Medulla oblongata (tissue), 1 donor: ENCODE measurements around the gene HSDL1.
"Not testable (repeated sequence)": the region's sequence is repeated elsewhere in the genome, so short reads cannot be mapped to it uniquely, and the experiment has no call there.

ENCODE experiments used
- DNase-seq: peaks from one replicate; pipeline ENCODE4 v3.0.0-alpha.2; 2015; ENCODE audit errors: extremely low spot score

Gene HSDL1

DNA sequence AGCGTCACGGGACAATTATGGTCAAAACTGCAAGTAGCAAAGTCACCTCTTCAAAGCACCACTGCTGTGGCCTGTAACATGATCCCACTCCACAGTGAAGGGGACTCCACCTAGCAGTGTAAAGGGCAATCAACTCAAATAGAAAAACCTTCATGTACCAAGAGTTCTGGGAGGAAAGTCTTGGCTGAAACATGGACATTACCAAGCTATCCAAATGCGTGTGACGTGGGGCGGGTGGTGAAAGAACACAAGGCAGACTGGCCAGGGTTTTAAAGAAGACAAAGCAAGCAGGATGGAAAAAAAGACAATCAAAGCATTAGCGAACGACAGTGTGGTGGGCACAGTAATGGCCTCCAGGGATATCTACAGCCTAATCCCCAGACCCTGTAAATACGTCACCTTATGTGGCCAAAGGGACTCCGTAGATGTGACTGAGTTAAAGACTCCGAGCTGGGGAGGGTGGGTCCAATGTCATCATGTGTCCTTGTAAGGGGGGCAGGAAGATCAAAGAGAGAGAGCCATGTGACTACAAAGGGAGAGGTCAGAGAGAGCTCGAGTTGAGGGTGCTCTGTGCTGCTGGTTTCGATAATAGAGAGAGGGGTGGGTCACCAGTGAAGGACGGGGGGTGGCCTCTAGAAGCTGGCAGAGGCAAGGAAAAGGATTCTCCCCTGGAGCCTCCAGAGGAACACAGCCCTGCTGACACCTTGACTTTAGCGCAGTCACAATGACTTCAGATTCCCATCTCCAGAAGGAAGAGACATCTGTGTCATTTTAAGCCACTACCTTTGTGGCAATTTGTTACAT lies 6.0 kb downstream of the HSDL1 start:
- peak; percentile 15 for DNase-seq

DNA sequence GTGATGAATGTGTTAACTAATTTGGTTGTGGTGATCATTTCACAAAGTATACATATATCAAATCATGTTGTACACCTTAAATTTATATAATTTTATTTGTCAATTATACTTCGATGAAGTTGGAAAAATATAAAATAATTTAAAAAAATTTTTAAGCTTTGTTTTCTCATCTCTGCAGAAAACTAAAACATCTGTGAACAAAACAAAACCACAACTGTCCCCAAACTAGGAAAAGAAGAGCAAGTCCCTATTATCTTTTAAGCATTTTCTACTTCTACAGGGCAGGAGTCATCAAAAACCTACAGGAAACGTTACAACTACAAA lies 6.5 kb downstream of the HSDL1 start:
- DNase-seq = no peak

DNA sequence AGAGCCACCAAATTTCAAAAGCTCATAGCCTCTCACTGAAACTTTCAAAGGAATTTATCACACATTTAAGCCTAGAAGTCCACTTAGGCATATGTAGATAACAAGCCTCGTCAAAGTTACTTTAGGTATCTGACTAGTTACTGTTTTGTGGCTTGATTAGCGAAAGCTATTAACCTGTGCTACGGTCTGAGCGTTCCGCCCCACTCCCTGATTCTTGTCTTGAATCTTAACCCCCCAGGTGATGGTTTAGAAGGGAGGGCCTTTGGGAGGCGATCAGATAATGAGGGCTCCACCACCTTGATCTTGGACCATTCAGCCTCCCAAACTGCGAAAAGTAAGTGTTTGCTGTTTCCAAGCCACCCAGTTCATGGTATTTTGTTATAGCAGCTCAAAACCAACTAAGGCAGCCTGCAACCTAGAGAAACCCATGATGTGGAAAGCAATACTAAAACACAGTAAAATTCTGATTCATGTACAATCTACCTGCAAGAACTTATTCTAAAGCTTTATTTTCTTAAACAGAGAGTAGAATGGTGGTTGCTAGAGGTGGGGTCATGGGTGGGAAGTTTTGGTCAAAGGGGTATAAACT lies 7.1 kb downstream of the HSDL1 start:
- no peak for DNase-seq

GRCh38 chr16:84137287-84137686 lies 7.7 kb downstream of the HSDL1 start:
- DNase-seq = no peak

- DNase-seq = no peak
These were observed 8.4 kb downstream of the HSDL1 start for GRCh38 chr16:84136331-84137125.

DNA sequence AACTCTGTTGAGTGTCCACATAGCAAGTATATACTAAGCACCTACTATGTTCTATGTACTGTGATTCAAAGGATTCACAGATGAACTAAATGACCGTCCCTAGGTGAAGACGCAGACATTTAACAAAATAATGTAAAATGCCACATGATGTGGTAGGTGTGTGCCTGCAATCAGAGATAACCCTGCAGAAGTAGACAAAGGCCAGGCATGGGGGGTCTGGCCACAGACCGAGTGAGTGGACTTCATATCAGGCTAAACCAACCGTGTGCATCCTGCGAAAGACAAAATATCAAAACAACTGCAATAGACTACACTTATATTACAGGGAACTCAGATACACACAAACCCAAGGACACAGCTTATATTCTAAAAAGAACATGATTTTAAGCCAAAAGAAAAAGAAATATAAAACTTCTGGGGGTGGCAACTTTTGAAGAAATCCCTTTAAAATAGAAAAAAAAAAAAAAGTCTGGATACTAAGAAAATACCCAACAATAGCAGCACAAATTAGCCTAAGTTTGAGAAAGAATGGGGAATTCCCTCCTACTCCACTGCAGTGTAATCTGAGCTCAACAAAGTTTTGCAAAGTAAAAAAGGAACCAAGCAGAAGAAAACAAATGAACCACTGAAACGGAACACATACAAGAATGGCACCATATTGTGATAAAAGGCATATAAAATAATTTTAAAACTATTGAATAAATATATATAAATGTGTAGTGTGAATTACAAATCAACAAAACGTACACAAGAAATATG lies 12.3 kb downstream of the HSDL1 start:
- DNase-seq = no peak

- no peak for DNase-seq
These were observed 13.9 kb downstream of the HSDL1 start for GRCh38 chr16:84131117-84131516.

- DNase-seq = no peak
These were observed 20.5 kb downstream of the HSDL1 start for GRCh38 chr16:84124257-84125073.

- DNase-seq = no peak
These were observed 24.0 kb downstream of the HSDL1 start for GRCh38 chr16:84121007-84121406.

GRCh38 chr16:84120023-84120422 lies 25.0 kb downstream of the HSDL1 start:
- DNase-seq = no peak

DNA sequence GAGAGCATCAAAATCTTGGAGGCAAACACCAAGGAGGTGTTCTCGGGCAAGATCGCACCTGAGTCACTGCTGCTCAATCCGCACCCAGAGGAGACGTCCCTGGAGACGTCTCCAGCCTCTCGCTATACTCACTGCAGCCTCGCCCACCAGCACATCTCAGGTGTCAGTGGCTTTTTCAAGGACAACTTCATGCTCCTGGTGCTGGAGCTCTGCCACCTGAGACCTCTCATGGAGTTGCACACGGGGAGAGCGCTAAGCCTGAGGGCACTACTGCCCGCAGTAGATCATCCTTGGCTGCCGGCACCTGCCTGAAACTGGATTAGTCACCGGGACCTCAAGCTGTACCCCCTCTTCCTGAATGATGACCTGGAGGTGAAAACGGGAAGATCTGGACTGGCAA lies 25.6 kb downstream of the HSDL1 start:
- DNase-seq = no peak

DNA sequence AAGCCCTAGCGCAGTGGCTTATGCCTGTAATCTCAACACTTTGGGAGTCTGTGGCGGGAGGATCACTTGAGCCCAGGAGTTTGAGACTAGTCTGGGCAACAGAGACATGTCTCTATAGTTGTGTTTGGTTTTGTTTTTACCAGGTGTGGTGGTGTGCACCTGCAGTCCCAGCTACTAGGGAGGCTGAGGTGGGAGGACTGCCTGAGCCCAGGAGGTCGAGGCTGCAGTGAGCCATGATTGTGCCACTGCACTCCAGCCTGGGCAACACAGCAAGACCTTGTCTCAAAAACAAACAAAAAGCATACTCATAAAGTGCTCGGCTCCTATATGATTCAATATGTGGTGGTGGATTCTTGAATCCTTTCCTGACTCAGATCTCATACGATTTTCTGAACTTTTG lies 26.7 kb downstream of the HSDL1 start:
- not testable (repeated sequence) for DNase-seq

- peak; percentile 55 for DNase-seq
These were observed 27.5 kb downstream of the HSDL1 start for GRCh38 chr16:84117494-84117843.

DNA sequence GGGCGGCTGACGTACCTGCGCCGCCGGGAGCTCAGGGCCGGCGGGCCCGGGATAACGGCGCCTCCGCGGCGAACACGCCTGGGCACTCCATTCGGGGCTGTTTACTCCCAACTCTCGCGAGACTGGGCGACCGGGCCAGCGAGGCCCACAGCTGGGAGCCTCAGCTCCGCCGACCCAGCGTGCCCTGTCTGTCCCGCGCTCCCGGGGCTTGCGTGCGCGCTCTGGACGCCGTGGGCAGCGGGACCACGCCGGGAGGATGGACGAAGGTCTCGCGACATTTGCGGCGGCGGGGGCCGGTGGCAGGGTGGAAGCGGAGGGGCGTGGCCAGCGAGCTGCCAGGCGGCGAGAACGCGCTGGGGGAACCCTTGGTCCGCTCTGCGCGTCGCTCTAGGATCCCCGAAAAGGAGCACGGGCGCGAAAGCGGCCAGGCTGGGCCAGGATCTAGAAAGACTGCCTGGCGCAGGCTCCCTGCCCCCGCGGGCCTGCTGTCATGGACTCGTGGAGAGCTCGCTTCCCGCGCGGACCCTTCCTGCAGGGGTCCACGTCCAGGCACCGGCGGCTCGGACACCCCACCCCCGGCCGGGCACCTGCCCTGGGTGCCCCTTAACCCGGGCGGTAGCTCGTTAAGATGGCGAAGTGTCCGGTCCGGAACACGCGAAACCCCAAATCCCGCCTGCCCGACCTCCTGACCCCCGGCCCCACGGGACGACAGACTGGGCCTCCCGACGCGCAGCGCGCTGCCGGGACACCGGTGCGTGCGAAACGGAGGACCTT lies 28.1 kb downstream of the HSDL1 start, which contains the start of gene MBTPS1:
Gene MBTPS1, minus strand, starts transcription at position 223 of the 774 bp plus-strand sequence. CDS start 15,159 bp downstream, outside the sequence.
- DNase-seq = peak; percentile 98

DNA sequence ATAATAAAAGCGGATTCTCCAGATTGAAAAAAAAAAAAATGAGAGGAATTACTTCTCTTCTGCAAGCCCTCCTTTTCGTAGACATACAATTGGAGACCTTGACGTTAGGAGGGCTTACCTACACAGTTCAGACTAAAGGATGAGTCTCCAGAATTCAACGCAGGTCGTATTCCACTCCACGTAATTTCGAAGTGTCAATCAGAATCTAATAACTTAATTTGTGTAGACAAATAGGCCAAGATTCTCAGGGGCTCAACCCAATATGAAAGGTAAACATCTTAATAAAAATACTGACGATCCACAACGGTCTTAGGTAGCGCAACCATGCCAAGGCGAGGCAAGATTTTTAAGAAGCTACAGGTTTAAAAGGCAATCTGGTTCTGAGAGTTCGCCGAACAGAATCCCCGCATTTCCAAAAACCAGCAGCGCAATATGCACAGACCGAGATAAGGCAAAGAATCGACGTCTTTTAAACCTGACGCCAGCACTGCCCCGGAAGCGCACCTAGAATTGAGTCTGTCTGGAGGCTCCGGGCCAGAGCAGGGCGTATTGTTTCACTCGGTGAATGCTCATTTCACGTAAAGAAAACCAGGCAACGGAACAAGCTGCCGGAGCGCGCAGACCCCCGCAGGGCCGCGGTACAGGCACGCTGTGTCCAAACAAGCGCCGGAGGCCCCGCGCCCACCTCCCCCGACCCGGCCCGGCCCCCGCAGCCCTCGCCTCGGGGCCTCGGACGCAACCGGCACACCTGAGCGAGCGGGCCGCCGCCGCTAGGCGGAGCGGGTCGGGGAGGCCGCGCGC lies 28.9 kb downstream of the HSDL1 start:
- peak; percentile 35 for DNase-seq

GRCh38 chr16:84111949-84112348 lies 33.0 kb downstream of the HSDL1 start:
- DNase-seq = not testable (repeated sequence)

DNA sequence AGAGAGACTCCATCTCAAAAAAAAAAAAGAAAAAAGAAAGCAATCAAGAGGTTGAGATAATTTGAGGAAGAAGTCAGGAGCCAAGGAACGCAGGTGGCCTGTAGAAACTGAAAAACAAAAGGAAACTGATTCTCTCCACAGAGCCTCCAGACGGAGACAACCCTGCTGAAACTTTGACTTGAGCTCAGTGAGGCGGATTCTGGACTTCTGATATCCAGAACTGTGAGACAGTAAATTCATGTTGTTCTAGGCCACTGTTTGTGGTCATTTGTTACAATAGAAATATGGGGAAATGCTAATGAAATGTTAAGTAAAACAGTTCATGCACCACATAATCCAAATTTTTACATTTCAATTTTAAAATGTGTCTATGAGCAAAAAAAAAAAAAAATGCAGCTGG lies 33.5 kb downstream of the HSDL1 start:
- no peak for DNase-seq

- DNase-seq = no peak
These were observed 34.5 kb downstream of the HSDL1 start for GRCh38 chr16:84110527-84110926.

DNA sequence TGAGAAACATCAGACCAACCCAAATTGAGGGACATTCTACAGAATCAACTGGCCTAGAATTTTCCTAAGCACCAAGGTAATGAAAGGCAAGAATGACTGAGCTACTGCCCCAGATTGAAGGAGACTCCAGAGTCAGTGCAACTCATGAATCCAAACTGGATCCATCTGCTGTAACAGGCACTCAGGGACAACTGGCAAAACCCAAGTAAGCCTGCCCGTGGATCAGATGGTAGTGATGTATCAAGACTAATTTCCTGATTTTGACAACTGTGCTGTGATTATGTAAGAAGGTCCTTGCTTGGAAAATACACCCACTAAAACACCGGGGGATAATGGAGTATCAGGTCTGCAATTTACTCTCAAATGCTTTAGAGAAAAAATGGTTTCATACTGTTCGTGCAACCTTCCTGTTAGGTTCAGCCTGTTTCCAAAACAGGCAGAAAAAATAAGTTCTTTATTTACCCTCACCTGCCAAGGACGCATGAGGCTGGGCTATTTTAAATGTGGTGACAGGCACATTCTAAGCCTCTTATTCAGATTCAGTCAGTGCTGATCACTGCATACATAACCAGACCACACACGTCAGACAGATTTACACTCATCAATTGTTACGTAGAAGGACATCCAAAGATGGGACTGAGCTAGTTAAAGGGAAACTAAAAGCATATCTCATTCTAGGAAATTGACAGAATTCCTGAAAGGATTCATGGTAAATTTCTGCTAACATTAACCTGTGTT lies 35.2 kb downstream of the HSDL1 start:
- DNase-seq = no peak
